Calu3 (cell line): ENCODE data around the gene RCSD1. TPM values are rescaled to one million over a fixed set of nuclear protein-coding genes. Genes with fewer than 3 reads are reported as not detected.

Source experiments
- BruUV-seq: library from RNA; stranded (reverse); fragments of 400-500 nt; replicated peaks from 2 replicates; lab custom pipeline; 2021; lab: Mats Ljungman, UMichigan
- CTCF ChIA-PET: fragments of 300-600 bp; sonication (Branson Sonifier 250); formaldehyde crosslinking; loops from one replicate; lab custom pipeline; 2022; ENCODE audit warnings: antibody characterized with exemption; lab: Charles Lee
- DNase-seq: peaks from one replicate; pipeline ENCODE4 v3.0.0; 2022
- H3K27ac Mint-ChIP-seq: one replicate; pipeline ENCODE4 v1.8.0; 2022; ENCODE audit warnings: mixed read lengths; ENCODE audit not compliant: unreplicated experiment
- H3K27me3 Mint-ChIP-seq: one replicate; pipeline ENCODE4 v1.8.0; 2022; ENCODE audit warnings: mixed read lengths; ENCODE audit not compliant: unreplicated experiment
- H3K36me3 Mint-ChIP-seq: one replicate; pipeline ENCODE4 v1.8.0; 2022; ENCODE audit warnings: mild to moderate bottlenecking, moderate library complexity, mixed read lengths; ENCODE audit not compliant: insufficient read depth, unreplicated experiment
- H3K4me1 Mint-ChIP-seq: one replicate; pipeline ENCODE4 v1.8.0; 2022; ENCODE audit warnings: mild to moderate bottlenecking, low read depth, mixed read lengths; ENCODE audit not compliant: unreplicated experiment
- H3K4me3 Mint-ChIP-seq: one replicate; pipeline ENCODE4 v1.8.0; 2022; ENCODE audit warnings: mild to moderate bottlenecking, low read depth, moderate library complexity, mixed read lengths; ENCODE audit not compliant: unreplicated experiment
- H3K9me3 Mint-ChIP-seq: one replicate; pipeline ENCODE4 v1.8.0; 2022; ENCODE audit warnings: low read depth, mixed read lengths; ENCODE audit not compliant: unreplicated experiment
- intact Hi-C: fragments of 100-400 bp; cut with micrococcal nuclease; formaldehyde crosslinking; loops from one replicate; pipeline ENCODE4 v1.10.0; 2022; ENCODE audit not compliant: unreplicated experiment
- total RNA-seq: library from RNA; stranded (reverse); gene quantifications from 2 replicates; pipeline ENCODE4 v1.2.3, GENCODE V29; 2022
- TF ChIP-seq, protein P1 (sequence below): fragments of 200-600 bp; IDR thresholded peaks from one replicate; pipeline ENCODE4 v1.8.0; 2022; ENCODE audit warnings: antibody characterized with exemption; ENCODE audit not compliant: unreplicated experiment

Gene RCSD1
- total RNA-seq, 1 experiment from 2014 or later, result not detected

- no peak for DNase-seq
- CTCF ChIA-PET, result interaction anchor here (0.6 kb wide), 1 partner anchor 170 kb away, joined by 3 read pairs; no protein-coding TSS in a partner anchor
- no peaks in the 10 kb centered on the region for H3K36me3 Mint-ChIP-seq
- BruUV-seq, result no TSS peak
- intact Hi-C loops, result no loop called here
- no peaks in the 10 kb centered on the region for H3K4me1 Mint-ChIP-seq
- no peak overlapping the region for H3K27ac Mint-ChIP-seq
- peaks cover 62% of the 10 kb centered on the region for H3K27me3 Mint-ChIP-seq
- no peaks in the 10 kb centered on the region for H3K9me3 Mint-ChIP-seq
- TF ChIP-seq, protein P1, sequence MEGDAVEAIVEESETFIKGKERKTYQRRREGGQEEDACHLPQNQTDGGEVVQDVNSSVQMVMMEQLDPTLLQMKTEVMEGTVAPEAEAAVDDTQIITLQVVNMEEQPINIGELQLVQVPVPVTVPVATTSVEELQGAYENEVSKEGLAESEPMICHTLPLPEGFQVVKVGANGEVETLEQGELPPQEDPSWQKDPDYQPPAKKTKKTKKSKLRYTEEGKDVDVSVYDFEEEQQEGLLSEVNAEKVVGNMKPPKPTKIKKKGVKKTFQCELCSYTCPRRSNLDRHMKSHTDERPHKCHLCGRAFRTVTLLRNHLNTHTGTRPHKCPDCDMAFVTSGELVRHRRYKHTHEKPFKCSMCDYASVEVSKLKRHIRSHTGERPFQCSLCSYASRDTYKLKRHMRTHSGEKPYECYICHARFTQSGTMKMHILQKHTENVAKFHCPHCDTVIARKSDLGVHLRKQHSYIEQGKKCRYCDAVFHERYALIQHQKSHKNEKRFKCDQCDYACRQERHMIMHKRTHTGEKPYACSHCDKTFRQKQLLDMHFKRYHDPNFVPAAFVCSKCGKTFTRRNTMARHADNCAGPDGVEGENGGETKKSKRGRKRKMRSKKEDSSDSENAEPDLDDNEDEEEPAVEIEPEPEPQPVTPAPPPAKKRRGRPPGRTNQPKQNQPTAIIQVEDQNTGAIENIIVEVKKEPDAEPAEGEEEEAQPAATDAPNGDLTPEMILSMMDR, result no peak
- H3K4me3 Mint-ChIP-seq, result no peak overlapping the region
These were observed 40.5 kb downstream of the RCSD1 start for GRCh38 chr1:167670563-167670962.

DNA sequence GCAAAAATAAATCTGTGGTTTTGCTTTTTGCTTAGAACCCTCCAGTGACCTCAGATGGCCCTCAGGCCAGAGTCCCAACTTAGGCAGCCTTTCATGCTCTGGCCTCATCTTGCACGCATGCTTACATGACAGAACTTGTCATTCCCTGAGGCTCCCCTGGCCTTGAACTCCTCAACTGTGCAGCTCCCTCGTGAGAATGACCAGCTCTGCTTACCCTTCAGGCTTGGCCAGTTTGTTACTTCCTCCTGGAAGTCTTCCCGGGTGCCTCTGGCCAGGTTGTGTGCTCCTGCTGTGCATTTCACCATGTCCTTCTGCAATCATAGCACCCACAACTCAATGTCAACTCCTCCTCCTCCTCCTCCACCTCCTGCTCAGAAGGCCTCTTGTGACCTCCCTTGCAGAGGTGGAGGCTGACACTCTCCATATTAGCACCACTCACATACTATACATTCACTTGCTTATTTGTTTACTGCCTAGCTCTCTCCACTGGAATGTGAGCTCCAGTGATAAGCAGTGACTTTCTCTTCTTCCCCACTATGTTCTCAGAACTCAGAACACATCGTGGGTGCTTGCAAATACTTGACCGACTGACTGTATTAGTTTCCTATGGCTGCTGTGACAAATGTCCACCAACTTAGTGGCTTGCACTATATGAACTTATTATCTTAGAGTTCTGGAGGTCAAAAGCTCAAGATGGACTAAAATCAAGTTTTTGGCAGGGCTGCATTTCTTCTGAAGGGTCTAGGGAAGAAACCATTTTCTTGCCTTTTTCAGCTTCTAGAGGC lies 41.9 kb downstream of the RCSD1 start:
- peaks cover 62% of the 10 kb centered on the region for H3K27me3 Mint-ChIP-seq
- BruUV-seq, result no TSS peak
- TF ChIP-seq, protein P1, result no peak
- H3K4me3 Mint-ChIP-seq, result no peak overlapping the region
- H3K36me3 Mint-ChIP-seq, result no peaks in the 10 kb centered on the region
- no peaks in the 10 kb centered on the region for H3K4me1 Mint-ChIP-seq
- no peak overlapping the region for H3K27ac Mint-ChIP-seq
- DNase-seq, result no peak
- intact Hi-C loops, result no loop called here
- CTCF ChIA-PET, result no interaction called here
- no peaks in the 10 kb centered on the region for H3K9me3 Mint-ChIP-seq

DNA sequence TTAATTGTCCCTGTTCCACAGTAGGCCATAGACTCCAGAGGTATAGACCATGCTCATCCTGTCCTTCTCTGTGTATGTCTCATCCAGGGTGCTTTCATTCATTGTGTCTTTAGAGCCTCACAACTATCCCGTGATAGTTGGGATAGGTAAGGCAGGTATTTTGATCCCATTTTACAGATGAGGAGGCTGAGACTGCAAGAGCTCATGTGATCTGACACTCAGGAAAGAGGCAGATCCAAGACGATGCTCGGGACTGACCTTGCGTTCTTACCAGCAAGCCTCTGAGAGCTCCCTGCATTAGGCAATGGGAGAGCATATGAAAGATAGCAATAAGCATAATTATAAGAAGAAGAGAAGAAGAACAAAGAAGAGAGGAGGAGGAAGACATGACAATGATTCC lies 42.8 kb downstream of the RCSD1 start:
- Mint-ChIP-seq H3K4me3 (no peak overlapping the region), H3K36me3 (no peaks in the 10 kb centered on the region), H3K27me3 (peaks cover 60% of the 10 kb centered on the region), H3K27ac (no peak overlapping the region), H3K9me3 (no peaks in the 10 kb centered on the region), H3K4me1 (no peaks in the 10 kb centered on the region)
- no peak for DNase-seq
- TF ChIP-seq, protein P1, result no peak
- BruUV-seq, result no TSS peak
- CTCF ChIA-PET, result no interaction called here
- intact Hi-C loops, result no loop called here

DNA sequence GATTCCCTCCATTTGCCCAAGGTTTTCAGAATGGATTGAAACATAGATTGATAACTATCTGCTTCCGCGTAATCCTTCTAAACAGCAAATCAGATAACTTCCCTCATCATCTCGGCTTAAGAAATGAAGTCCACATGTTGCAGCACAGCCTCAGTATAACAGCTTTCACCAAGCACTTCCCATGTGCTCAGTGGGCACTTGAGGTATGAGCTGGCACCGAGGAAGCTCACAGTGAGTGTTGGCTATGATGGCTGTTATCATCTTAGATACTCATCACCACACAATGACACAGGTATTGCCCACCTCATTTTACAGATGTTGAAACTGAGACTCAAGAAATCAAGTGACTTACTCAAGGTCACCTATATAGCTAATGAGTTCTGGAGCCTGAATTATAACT lies 43.2 kb downstream of the RCSD1 start:
- intact Hi-C loops, result no loop called here
- BruUV-seq, result no TSS peak
- TF ChIP-seq, protein P1, result no peak
- H3K36me3 Mint-ChIP-seq, result no peaks in the 10 kb centered on the region
- H3K9me3 Mint-ChIP-seq, result no peaks in the 10 kb centered on the region
- H3K27ac Mint-ChIP-seq, result no peak overlapping the region
- DNase-seq, result no peak
- no peak overlapping the region for H3K4me3 Mint-ChIP-seq
- CTCF ChIA-PET, result interaction anchor here (0.5 kb wide), 1 partner anchor 480 kb away, joined by 3 read pairs; no protein-coding TSS in a partner anchor
- peaks cover 56% of the 10 kb centered on the region for H3K27me3 Mint-ChIP-seq
- no peaks in the 10 kb centered on the region for H3K4me1 Mint-ChIP-seq
